ENCODE measurements around the gene USP36. TPM values are rescaled to one million over a fixed set of nuclear protein-coding genes. Genes with fewer than 3 reads are reported as not detected.

The USP36 gene
- total and polyA plus RNA-seq, 4 donors, result 8.0 to 20.7 (median 10.5) TPM

- Histone ChIP-seq H3K4me3 (ENCODE audit: low read depth in 1 of 3, low read length in 3 of 3) (no peak overlapping the region), H3K27ac (ENCODE audit: low read depth in 1 of 2, low read length in 2 of 2) (no peak overlapping the region), H3K9me3 (ENCODE audit: control insufficient read depth in 4 of 4, low read length in 3 of 4) (no peaks in the 10 kb centered on the region), H3K36me3 (ENCODE audit: control insufficient read depth in 4 of 4, insufficient read depth in 3 of 4, low read depth in 1 of 4, low read length in 3 of 4) (no peaks in the 10 kb centered on the region), H3K27me3 (ENCODE audit: control insufficient read depth in 4 of 4, insufficient read depth in 4 of 4, low read length in 3 of 4) (no peaks in the 10 kb centered on the region), H3K9ac (ENCODE audit: low read depth in 1 of 2, low read length in 2 of 2) (no peak overlapping the region), H3K4me1 (ENCODE audit: control insufficient read depth in 4 of 4, insufficient read depth in 4 of 4, low read length in 3 of 4) (peaks cover 8 to 23% (median 18%) of the 10 kb centered on the region in 4 donors)
- DNase-seq (ENCODE audit: low spot score), result no peak
- WGBS, result 78% methylated on average over 4 of the region's 4 CpGs
- no peak for TF ChIP-seq TAF1 (conservative IDR thresholded peaks at IDR 0.05)
- TF ChIP-seq GABPA (IDR thresholded peaks at IDR 0.05 in 1 of 2, conservative IDR thresholded peaks at IDR 0.05 in 1 of 2), result no peak
- TF ChIP-seq REST (IDR thresholded peaks at IDR 0.05), result no peak
- no peak for TF ChIP-seq FOXA1 (IDR thresholded peaks at IDR 0.05)
- TF ChIP-seq, protein P1, sequence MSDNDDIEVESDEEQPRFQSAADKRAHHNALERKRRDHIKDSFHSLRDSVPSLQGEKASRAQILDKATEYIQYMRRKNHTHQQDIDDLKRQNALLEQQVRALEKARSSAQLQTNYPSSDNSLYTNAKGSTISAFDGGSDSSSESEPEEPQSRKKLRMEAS (IDR thresholded peaks at IDR 0.05), result no peak
- no peak for TF ChIP-seq YY1 (IDR thresholded peaks at IDR 0.05)
- no peak for TF ChIP-seq HNF4G (IDR thresholded peaks at IDR 0.05)
- no peak for TF ChIP-seq ATF3 (IDR thresholded peaks at IDR 0.05)
- no peak for TF ChIP-seq CTCF (IDR thresholded peaks at IDR 0.05; ENCODE audit: low read depth, low read length, missing input control)
- TF ChIP-seq, protein P2, sequence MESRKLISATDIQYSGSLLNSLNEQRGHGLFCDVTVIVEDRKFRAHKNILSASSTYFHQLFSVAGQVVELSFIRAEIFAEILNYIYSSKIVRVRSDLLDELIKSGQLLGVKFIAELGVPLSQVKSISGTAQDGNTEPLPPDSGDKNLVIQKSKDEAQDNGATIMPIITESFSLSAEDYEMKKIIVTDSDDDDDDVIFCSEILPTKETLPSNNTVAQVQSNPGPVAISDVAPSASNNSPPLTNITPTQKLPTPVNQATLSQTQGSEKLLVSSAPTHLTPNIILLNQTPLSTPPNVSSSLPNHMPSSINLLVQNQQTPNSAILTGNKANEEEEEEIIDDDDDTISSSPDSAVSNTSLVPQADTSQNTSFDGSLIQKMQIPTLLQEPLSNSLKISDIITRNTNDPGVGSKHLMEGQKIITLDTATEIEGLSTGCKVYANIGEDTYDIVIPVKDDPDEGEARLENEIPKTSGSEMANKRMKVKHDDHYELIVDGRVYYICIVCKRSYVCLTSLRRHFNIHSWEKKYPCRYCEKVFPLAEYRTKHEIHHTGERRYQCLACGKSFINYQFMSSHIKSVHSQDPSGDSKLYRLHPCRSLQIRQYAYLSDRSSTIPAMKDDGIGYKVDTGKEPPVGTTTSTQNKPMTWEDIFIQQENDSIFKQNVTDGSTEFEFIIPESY (IDR thresholded peaks at IDR 0.05), result no peak
- TF ChIP-seq JUND (IDR thresholded peaks at IDR 0.05), result no peak
- TF ChIP-seq RXRA (IDR thresholded peaks at IDR 0.05), result no peak
- no peak for TF ChIP-seq SP1 (IDR thresholded peaks at IDR 0.05)
These were observed 72.8 kb downstream of the USP36 start for GRCh38 chr17:78767806-78768205.

DNA sequence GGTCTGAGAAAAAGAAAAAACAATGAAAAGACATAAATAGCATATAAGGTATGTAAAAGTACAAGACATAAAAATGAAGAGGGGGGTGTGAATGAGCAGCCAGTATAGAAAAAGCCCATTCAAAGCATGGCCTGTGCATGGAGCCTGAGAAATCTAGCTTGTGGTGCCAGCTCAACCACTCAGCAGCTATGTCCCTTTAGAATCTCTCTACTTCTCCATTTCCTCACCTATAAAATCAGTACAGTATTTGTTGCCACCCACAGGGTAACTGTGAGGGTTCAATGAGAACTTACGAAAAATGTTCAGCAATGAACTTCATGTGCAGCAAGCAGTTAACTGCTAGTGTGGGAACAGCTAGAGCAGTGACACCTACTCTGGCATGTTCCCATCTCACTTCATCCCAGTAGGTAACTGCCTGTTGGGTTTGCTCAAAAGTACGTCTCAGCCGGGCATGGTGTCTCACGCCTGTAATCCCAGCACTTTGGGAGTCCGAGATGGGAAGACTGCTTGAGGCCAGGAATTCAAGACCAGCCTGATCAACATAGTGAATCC, 73.8 kb downstream of the USP36 start:
- Histone ChIP-seq H3K36me3 (ENCODE audit: control insufficient read depth in 4 of 4, insufficient read depth in 3 of 4, low read depth in 1 of 4, low read length in 3 of 4) (no peaks in the 10 kb centered on the region), H3K9ac (ENCODE audit: low read depth in 1 of 2, low read length in 2 of 2) (no peak overlapping the region), H3K4me3 (ENCODE audit: low read depth in 1 of 3, low read length in 3 of 3) (no peak overlapping the region), H3K4me1 (ENCODE audit: control insufficient read depth in 4 of 4, insufficient read depth in 4 of 4, low read length in 3 of 4) (peaks cover 13 to 23% (median 17%) of the 10 kb centered on the region in 4 donors), H3K27ac (ENCODE audit: low read depth in 1 of 2, low read length in 2 of 2) (no peak overlapping the region), H3K27me3 (ENCODE audit: control insufficient read depth in 4 of 4, insufficient read depth in 4 of 4, low read length in 3 of 4) (no peaks in the 10 kb centered on the region), H3K9me3 (ENCODE audit: control insufficient read depth in 4 of 4, low read length in 3 of 4) (no peaks in the 10 kb centered on the region)
- 83% methylated on average over 5 of the region's 5 CpGs for WGBS
- no peak for TF ChIP-seq JUND (IDR thresholded peaks at IDR 0.05)
- TF ChIP-seq NR2F2 (IDR thresholded peaks at IDR 0.05), result no peak
- no peak for TF ChIP-seq HNF4G (IDR thresholded peaks at IDR 0.05)
- TF ChIP-seq FOXA2 (IDR thresholded peaks at IDR 0.05), result no peak
- no peak for TF ChIP-seq HNF4A (conservative IDR thresholded peaks at IDR 0.05)
- no peak for TF ChIP-seq YY1 (IDR thresholded peaks at IDR 0.05)
- no peak for TF ChIP-seq RAD21 (IDR thresholded peaks at IDR 0.05)
- DNase-seq (ENCODE audit: low spot score), result no peak
